Neural cell (in vitro differentiated cells): Measurements from ENCODE around the gene SAP30L. TPM values are rescaled to one million over a fixed set of nuclear protein-coding genes. Genes with fewer than 3 reads are reported as not detected.

Source experiments
- H2AFZ ChIP-seq: fragments of 200-600, 300-800 bp; sonication (generic), shearing (Covaris generic); 2 replicates; pipeline ENCODE4 v1.6.0; 2014; ENCODE audit warnings: low read depth, mild to moderate bottlenecking, antibody characterized with exemption, low read length, moderate library complexity
- H3F3A ChIP-seq: fragments of 200-600 bp; shearing (Covaris generic); 2 replicates; pipeline ENCODE4 v1.6.1; 2016; ENCODE audit warnings: mild to moderate bottlenecking, moderate library complexity, mixed read lengths, antibody characterized with exemption, low read length; ENCODE audit not compliant: insufficient read depth, poor library complexity, severe bottlenecking
- H3K27ac ChIP-seq: fragments of 200-600, 300-800 bp; sonication (generic), shearing (Covaris generic); 2 replicates; pipeline ENCODE4 v1.5.1; 2014; ENCODE audit warnings: mild to moderate bottlenecking, low read length, moderate library complexity
- H3K27me3 ChIP-seq: fragments of 300-800, 200-600 bp; sonication (generic), shearing (Covaris generic); 2 replicates; pipeline ENCODE4 v1.6.0; 2014; ENCODE audit warnings: mild to moderate bottlenecking, low read depth, low read length, moderate library complexity; ENCODE audit not compliant: insufficient read depth
- H3K36me3 ChIP-seq: fragments of 300-800, 200-600 bp; sonication (generic), shearing (Covaris generic); 2 replicates; pipeline ENCODE4 v1.5.1; 2014; ENCODE audit warnings: mild to moderate bottlenecking, antibody characterized with exemption, low read length, moderate library complexity; ENCODE audit not compliant: insufficient read depth
- H3K4me2 ChIP-seq: fragments of 300-800, 200-600 bp; sonication (generic), shearing (Covaris generic); 2 replicates; pipeline ENCODE4 v1.6.0; 2014; ENCODE audit warnings: mild to moderate bottlenecking, low read length
- H3K4me3 ChIP-seq: fragments of 300-800, 200-600 bp; sonication (generic), shearing (Covaris generic); 2 replicates; pipeline ENCODE4 v1.5.1; 2014; ENCODE audit warnings: mild to moderate bottlenecking, low read length, moderate library complexity
- H3K79me2 ChIP-seq: fragments of 200-600 bp; shearing (Covaris generic); replicated peaks from 2 replicates; pipeline ENCODE4 v1.6.0; 2014; ENCODE audit warnings: mild to moderate bottlenecking, low read length, moderate library complexity; ENCODE audit not compliant: insufficient read depth
- H3K9ac ChIP-seq: fragments of 300-800, 200-600 bp; sonication (generic), shearing (Covaris generic); 2 replicates; pipeline ENCODE4 v1.6.1; 2016; ENCODE audit warnings: mild to moderate bottlenecking, low read length, mixed read lengths
- H3K9me2 ChIP-seq: fragments of 200-600 bp; shearing (Covaris generic); 2 replicates; pipeline ENCODE4 v1.6.1; 2016; ENCODE audit warnings: mild to moderate bottlenecking, low read length, mixed read lengths; ENCODE audit not compliant: insufficient read depth
- H3K9me3 ChIP-seq: fragments of 200-600, 300-800 bp; sonication (generic), shearing (Covaris generic); 2 replicates; pipeline ENCODE4 v1.6.1; 2016; ENCODE audit warnings: mild to moderate bottlenecking, mixed run types, low read length, moderate library complexity, mixed read lengths
- H4K20me1 ChIP-seq: fragments of 200-600 bp; shearing (Covaris generic); 2 replicates; pipeline ENCODE4 v1.6.1; 2016; ENCODE audit warnings: mild to moderate bottlenecking, mixed run types; ENCODE audit not compliant: insufficient read depth
- EP300 ChIP-seq: fragments of 450-650 bp; conservative IDR thresholded peaks from 2 replicates; pipeline ENCODE4 v1.6.1; 2014; ENCODE audit warnings: antibody characterized with exemption, mild to moderate bottlenecking, moderate library complexity; ENCODE audit not compliant: poor library complexity, severe bottlenecking
- EZH2 ChIP-seq: fragments of 200-600, 300-800 bp; shearing (Covaris generic), sonication (generic); IDR thresholded peaks from 2 replicates; pipeline ENCODE4 v1.6.1; 2014; ENCODE audit warnings: antibody characterized with exemption, low read length, borderline replicate concordance, mild to moderate bottlenecking; ENCODE audit not compliant: insufficient read depth, poor library complexity, severe bottlenecking
- MXI1 ChIP-seq: fragments of 450-650 bp; conservative IDR thresholded peaks from 2 replicates; pipeline ENCODE4 v1.6.1; 2014; ENCODE audit warnings: antibody characterized with exemption, mild to moderate bottlenecking; ENCODE audit not compliant: poor library complexity, severe bottlenecking
- POLR2AphosphoS5 ChIP-seq: IDR thresholded peaks from 2 replicates; pipeline ENCODE4 v1.6.1; 2012
- RAD21 ChIP-seq: fragments of 450-650 bp; conservative IDR thresholded peaks from 2 replicates; pipeline ENCODE4 v1.6.1; 2014; ENCODE audit warnings: antibody characterized with exemption, mild to moderate bottlenecking, moderate library complexity
- SMC3 ChIP-seq: fragments of 450-650 bp; conservative IDR thresholded peaks from 2 replicates; pipeline ENCODE4 v1.6.1; 2014; ENCODE audit warnings: antibody characterized with exemption, mild to moderate bottlenecking, moderate library complexity; ENCODE audit not compliant: poor library complexity
- TAF1 ChIP-seq: IDR thresholded peaks from 2 replicates; pipeline ENCODE4 v1.6.1; 2012; ENCODE audit warnings: low read depth
- polyA plus RNA-seq: library from polyadenylated mRNA; depleted of rRNA; stranded (reverse); fragments of >200 nt; gene quantifications from 2 replicates; pipeline ENCODE4 v1.2.3, GENCODE V29; 2014
- TF ChIP-seq, protein P1 (sequence below): fragments of 450-650 bp; IDR thresholded peaks from 2 replicates; pipeline ENCODE4 v1.5.1; 2014; ENCODE audit warnings: antibody characterized with exemption, mild to moderate bottlenecking, moderate library complexity; ENCODE audit not compliant: poor library complexity, severe bottlenecking
- TF ChIP-seq, protein P2 (sequence below): IDR thresholded peaks from 2 replicates; pipeline ENCODE4 v1.6.1; 2012; ENCODE audit warnings: borderline replicate concordance

SAP30L gene
- polyA plus RNA-seq, 1 donor from 2014 or later: 18.5 TPM

DNA sequence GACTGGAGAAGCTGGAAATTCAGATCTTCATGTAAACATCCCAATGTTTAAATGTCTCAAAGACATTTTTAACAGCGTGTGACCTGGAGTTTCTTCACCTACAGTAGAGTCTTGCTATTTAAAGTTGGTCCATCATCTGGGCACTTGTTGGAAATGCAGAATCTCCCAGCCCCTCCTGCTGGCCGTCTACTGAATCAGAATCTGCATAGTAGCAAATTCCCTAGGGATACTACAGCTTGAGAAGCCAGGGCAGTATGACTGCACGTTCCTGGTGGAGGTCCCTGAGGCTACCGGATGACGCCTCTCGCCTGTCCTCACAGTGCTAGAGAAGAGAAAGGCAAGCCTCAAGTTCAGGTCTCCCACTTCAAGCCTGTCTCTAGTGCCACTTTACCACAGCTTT is 15.7 kb downstream of the SAP30L start:
- H3K36me3 ChIP-seq: peaks cover 4% of the 10 kb centered on the region

DNA sequence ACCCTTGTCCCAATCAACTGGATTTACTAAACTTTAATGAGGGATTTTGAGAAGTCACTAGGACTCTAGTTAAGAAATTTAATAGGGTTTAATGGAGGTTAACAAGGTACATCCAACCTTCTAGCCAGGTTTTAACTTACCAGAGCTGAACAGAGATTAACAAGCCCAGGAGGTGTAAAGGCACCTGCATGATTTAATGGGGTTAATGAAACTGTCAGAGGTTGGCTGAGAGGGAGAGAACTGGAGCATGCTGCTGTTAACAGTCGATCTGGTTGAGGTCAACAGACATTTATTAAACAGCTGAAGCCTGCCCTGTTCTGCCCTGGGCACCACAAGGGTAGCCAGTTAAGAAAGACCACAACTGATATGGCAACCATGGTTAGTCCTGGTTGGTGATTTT is 18.6 kb downstream of the SAP30L start:
- no peak overlapping the region for H2AFZ ChIP-seq
- peaks cover 23% of the 10 kb centered on the region for H3K27me3 ChIP-seq
- no peak overlapping the region for H3K27ac ChIP-seq
- no peak for TF ChIP-seq SMC3
- no peak for TF ChIP-seq EZH2
- TF ChIP-seq MXI1: no peak
- TF ChIP-seq TAF1: no peak
- TF ChIP-seq, protein P1, sequence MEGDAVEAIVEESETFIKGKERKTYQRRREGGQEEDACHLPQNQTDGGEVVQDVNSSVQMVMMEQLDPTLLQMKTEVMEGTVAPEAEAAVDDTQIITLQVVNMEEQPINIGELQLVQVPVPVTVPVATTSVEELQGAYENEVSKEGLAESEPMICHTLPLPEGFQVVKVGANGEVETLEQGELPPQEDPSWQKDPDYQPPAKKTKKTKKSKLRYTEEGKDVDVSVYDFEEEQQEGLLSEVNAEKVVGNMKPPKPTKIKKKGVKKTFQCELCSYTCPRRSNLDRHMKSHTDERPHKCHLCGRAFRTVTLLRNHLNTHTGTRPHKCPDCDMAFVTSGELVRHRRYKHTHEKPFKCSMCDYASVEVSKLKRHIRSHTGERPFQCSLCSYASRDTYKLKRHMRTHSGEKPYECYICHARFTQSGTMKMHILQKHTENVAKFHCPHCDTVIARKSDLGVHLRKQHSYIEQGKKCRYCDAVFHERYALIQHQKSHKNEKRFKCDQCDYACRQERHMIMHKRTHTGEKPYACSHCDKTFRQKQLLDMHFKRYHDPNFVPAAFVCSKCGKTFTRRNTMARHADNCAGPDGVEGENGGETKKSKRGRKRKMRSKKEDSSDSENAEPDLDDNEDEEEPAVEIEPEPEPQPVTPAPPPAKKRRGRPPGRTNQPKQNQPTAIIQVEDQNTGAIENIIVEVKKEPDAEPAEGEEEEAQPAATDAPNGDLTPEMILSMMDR: no peak
- TF ChIP-seq, protein P2, sequence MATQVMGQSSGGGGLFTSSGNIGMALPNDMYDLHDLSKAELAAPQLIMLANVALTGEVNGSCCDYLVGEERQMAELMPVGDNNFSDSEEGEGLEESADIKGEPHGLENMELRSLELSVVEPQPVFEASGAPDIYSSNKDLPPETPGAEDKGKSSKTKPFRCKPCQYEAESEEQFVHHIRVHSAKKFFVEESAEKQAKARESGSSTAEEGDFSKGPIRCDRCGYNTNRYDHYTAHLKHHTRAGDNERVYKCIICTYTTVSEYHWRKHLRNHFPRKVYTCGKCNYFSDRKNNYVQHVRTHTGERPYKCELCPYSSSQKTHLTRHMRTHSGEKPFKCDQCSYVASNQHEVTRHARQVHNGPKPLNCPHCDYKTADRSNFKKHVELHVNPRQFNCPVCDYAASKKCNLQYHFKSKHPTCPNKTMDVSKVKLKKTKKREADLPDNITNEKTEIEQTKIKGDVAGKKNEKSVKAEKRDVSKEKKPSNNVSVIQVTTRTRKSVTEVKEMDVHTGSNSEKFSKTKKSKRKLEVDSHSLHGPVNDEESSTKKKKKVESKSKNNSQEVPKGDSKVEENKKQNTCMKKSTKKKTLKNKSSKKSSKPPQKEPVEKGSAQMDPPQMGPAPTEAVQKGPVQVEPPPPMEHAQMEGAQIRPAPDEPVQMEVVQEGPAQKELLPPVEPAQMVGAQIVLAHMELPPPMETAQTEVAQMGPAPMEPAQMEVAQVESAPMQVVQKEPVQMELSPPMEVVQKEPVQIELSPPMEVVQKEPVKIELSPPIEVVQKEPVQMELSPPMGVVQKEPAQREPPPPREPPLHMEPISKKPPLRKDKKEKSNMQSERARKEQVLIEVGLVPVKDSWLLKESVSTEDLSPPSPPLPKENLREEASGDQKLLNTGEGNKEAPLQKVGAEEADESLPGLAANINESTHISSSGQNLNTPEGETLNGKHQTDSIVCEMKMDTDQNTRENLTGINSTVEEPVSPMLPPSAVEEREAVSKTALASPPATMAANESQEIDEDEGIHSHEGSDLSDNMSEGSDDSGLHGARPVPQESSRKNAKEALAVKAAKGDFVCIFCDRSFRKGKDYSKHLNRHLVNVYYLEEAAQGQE: no peak
- no peak for TF ChIP-seq POLR2AphosphoS5
- TF ChIP-seq RAD21: no peak
- no peak for TF ChIP-seq EP300
- H3K36me3 ChIP-seq: no peaks in the 10 kb centered on the region
- no peaks in the 10 kb centered on the region for H4K20me1 ChIP-seq
- no peaks in the 10 kb centered on the region for H3K9me2 ChIP-seq
- no peaks in the 10 kb centered on the region for H3K9me3 ChIP-seq
- no peak overlapping the region for H3K4me3 ChIP-seq
- H3K9ac ChIP-seq: no peak overlapping the region
- no peaks in the 10 kb centered on the region for H3F3A ChIP-seq
- no peaks in the 10 kb centered on the region for H3K79me2 ChIP-seq
- no peak overlapping the region for H3K4me2 ChIP-seq

More for the DNA sequence above, 15.7 kb downstream of the SAP30L start:
- Histone ChIP-seq H3F3A (no peaks in the 10 kb centered on the region), H3K9me3 (no peaks in the 10 kb centered on the region), H3K9me2 (no peaks in the 10 kb centered on the region), H2AFZ (no peak overlapping the region), H3K9ac (no peak overlapping the region), H3K79me2 (no peaks in the 10 kb centered on the region), H3K27me3 (peaks cover 7% of the 10 kb centered on the region), H3K4me3 (no peak overlapping the region), H4K20me1 (no peaks in the 10 kb centered on the region), H3K4me2 (no peak overlapping the region), H3K27ac (no peak overlapping the region)
- TF ChIP-seq RAD21: no peak
- no peak for TF ChIP-seq SMC3
- no peak for TF ChIP-seq EP300
- no peak for TF ChIP-seq EZH2
- TF ChIP-seq, protein P2: no peak
- no peak for TF ChIP-seq TAF1
- TF ChIP-seq POLR2AphosphoS5: no peak
- TF ChIP-seq, protein P1: no peak
- no peak for TF ChIP-seq MXI1
